Hepatocyte (in vitro differentiated cells): Measurements from ENCODE around the gene SGSM2. TPM values are rescaled to one million over a fixed set of nuclear protein-coding genes. Genes with fewer than 3 reads are reported as not detected.

Source experiments
- DNase-seq: peaks from one replicate; pipeline ENCODE4 v3.0.0-alpha.2; 2016; ENCODE audit warnings: low spot score
- H2AFZ ChIP-seq: fragments of 200-600 bp; sonication (generic); 2 replicates; pipeline ENCODE4 v1.6.0; 2016; ENCODE audit warnings: antibody characterized with exemption, mild to moderate bottlenecking
- H3K27ac ChIP-seq: fragments of 200-600 bp; sonication (generic); 2 replicates; pipeline ENCODE4 v1.5.1; 2016; ENCODE audit warnings: mild to moderate bottlenecking
- H3K27me3 ChIP-seq: fragments of 200-600 bp; sonication (generic); 2 replicates; pipeline ENCODE4 v1.6.1; 2016
- H3K36me3 ChIP-seq: fragments of 200-600 bp; sonication (generic); replicated peaks from 2 replicates; pipeline ENCODE4 v1.5.1; 2016; ENCODE audit warnings: low read depth; ENCODE audit not compliant: insufficient read depth
- H3K4me1 ChIP-seq: fragments of 200-600 bp; sonication (generic); 2 replicates; pipeline ENCODE4 v1.5.1; 2016; ENCODE audit warnings: mild to moderate bottlenecking, moderate library complexity; ENCODE audit not compliant: insufficient read depth
- H3K4me2 ChIP-seq: fragments of 200-600 bp; sonication (generic); 2 replicates; pipeline ENCODE4 v1.6.0; 2016
- H3K4me3 ChIP-seq: fragments of 200-600 bp; sonication (generic); 2 replicates; pipeline ENCODE4 v1.5.1; 2016; ENCODE audit warnings: mild to moderate bottlenecking
- H3K79me2 ChIP-seq: fragments of 200-600 bp; sonication (generic); 2 replicates; pipeline ENCODE4 v1.6.0; 2017; ENCODE audit warnings: mild to moderate bottlenecking
- H3K9me2 ChIP-seq: fragments of 200-600 bp; sonication (generic); replicated peaks from 2 replicates; pipeline ENCODE4 v1.6.0; 2017; ENCODE audit warnings: mild to moderate bottlenecking; ENCODE audit not compliant: insufficient read depth
- H3K9me3 ChIP-seq: fragments of 200-600 bp; sonication (generic); 2 replicates; pipeline ENCODE4 v1.5.1; 2016; ENCODE audit warnings: low read depth, mild to moderate bottlenecking
- H4K20me1 ChIP-seq: fragments of 200-600 bp; sonication (generic); 2 replicates; pipeline ENCODE4 v1.6.0; 2016; ENCODE audit warnings: mild to moderate bottlenecking; ENCODE audit not compliant: insufficient read depth, poor library complexity, severe bottlenecking
- EZH2 ChIP-seq: fragments of 200-600 bp; sonication (generic); IDR thresholded peaks from 2 replicates; pipeline ENCODE4 v1.6.1; 2016; ENCODE audit warnings: antibody characterized with exemption, mild to moderate bottlenecking, borderline replicate concordance
- EZH2phosphoT487 ChIP-seq: fragments of 200-600 bp; sonication (generic); IDR thresholded peaks from one replicate; pipeline ENCODE4 v1.6.1; 2018; ENCODE audit warnings: antibody characterized with exemption, mild to moderate bottlenecking, low read depth, moderate library complexity; ENCODE audit not compliant: unreplicated experiment, severe bottlenecking
- WGBS: methylation state at CpG from one replicate; pipeline ENCODE4 v1.1.6; 2016; ENCODE audit warnings: low lambda C conversion rate; ENCODE audit errors: missing lambda C conversion rate; 5-methylcytosine and 5-hydroxymethylcytosine counted together
- polyA plus RNA-seq: library from polyadenylated mRNA; unstranded; fragments of >200 nt; fragmentation: Nextera tagmentation; extraction: Ambion mirVana; gene quantifications from 2 replicates; pipeline ENCODE4 v1.2.1, GENCODE V29; 2016
- total RNA-seq: library from RNA; depleted of rRNA; stranded (reverse); fragments of >200 nt; gene quantifications from 2 replicates; pipeline ENCODE4 v1.2.3, GENCODE V29; 2014
- TF ChIP-seq, protein P1 (sequence below): fragments of 200-600 bp; sonication (generic); IDR thresholded peaks from 2 replicates; pipeline ENCODE4 v1.5.1; 2016; ENCODE audit warnings: antibody characterized with exemption, mild to moderate bottlenecking; ENCODE audit not compliant: poor library complexity

The SGSM2 gene
- total and polyA plus RNA-seq, 2 experiments from 2014 or later: 22.2 to 34.9 TPM

DNA sequence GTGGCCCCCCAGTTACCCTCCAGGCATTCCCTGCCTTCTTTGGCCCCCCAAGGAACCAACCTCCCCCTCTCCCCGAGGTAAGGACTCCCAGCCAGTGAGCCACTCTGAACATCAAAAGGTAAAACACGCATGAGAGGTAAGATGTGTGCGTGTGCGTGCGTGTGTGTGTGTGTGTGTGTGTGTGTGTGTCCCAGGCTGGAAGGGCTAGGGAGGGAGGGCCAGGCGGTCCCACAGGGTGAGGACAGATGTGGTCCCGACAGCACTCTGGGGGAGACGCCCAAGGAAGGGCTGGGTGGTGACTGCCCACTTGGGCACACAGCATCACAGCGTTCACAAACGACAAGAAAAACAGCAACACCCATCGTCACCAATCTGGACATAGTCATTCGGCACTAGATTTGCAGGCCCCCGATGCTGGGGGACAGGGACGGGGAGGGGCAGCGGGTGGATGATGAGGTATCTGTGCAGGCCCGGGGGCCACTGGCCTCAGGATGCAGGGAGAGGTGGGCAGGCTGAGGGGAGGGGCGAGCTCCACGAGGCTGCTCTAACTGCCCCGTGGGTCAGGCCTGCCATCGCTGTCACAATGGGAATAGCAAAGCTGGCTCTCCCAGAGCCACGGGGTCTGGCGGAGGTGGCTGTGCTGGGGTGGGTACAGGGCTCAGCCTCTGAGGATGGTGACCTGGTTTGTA lies 47.3 kb downstream of the SGSM2 start:
- no peaks in the 10 kb centered on the region for H3K36me3 ChIP-seq
- H3K27ac ChIP-seq: no peak overlapping the region
- H3K4me3 ChIP-seq: no peak overlapping the region
- H2AFZ ChIP-seq: no peak overlapping the region
- H3K4me1 ChIP-seq: peaks cover 25% of the 10 kb centered on the region
- no peak for TF ChIP-seq EZH2
- no peak for TF ChIP-seq EZH2phosphoT487
- TF ChIP-seq, protein P1, sequence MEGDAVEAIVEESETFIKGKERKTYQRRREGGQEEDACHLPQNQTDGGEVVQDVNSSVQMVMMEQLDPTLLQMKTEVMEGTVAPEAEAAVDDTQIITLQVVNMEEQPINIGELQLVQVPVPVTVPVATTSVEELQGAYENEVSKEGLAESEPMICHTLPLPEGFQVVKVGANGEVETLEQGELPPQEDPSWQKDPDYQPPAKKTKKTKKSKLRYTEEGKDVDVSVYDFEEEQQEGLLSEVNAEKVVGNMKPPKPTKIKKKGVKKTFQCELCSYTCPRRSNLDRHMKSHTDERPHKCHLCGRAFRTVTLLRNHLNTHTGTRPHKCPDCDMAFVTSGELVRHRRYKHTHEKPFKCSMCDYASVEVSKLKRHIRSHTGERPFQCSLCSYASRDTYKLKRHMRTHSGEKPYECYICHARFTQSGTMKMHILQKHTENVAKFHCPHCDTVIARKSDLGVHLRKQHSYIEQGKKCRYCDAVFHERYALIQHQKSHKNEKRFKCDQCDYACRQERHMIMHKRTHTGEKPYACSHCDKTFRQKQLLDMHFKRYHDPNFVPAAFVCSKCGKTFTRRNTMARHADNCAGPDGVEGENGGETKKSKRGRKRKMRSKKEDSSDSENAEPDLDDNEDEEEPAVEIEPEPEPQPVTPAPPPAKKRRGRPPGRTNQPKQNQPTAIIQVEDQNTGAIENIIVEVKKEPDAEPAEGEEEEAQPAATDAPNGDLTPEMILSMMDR: no peak
- H4K20me1 ChIP-seq: no peaks in the 10 kb centered on the region
- no peak overlapping the region for H3K4me2 ChIP-seq
- H3K9me3 ChIP-seq: no peaks in the 10 kb centered on the region
- WGBS: 67% methylated on average over 18 of the region's 22 CpGs
- no peak for DNase-seq
- H3K9me2 ChIP-seq: no peaks in the 10 kb centered on the region
- H3K79me2 ChIP-seq: peaks cover 9% of the 10 kb centered on the region
- H3K27me3 ChIP-seq: no peaks in the 10 kb centered on the region

DNA sequence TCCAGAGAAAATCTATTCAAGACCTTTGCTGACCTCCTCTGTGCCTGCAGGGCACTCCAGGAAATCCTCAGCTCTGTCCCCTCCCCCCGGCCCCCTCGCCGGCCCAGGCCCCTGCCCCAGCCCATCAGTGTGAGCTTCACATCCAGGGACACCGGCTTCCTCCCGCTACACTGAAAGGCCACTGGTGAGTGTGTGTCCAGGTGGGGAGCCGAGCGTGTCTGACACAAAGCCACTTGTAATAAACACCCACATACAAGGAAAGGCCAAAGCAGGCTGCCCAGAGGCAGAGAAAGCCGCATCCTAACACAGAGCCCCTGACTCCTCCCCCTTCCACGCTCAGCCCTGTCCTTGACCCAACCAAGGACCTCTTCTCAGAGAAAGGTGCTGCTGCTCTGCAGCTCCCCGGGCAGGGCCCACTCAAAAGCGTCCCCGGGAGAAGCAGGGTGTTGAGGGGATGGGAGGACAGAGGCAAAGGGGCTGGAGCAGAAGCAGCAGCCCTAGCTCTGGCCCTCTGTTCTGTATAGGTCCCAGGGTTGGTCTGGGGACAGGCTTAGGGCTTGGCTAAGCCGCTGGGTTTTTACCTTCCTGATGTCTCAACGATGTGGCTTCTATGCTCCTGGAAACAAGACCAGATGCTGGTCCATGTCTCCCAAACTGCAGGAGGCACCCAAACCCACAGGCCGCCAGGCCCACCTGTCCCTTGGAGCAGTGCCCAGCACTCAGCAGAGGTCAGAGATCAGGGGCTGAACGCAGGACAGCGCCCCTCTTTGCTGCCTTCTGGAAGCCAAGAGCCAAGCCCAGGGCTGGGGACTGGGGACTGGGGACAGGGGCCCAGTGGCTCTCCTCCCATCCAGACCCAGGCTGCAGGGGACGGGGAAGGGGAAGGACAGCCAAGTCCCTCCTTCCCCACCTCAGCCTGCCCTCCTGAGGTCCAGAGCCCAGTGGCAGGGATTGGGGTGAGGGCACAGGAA lies 48.2 kb downstream of the SGSM2 start:
- no peak overlapping the region for H3K27ac ChIP-seq

DNA sequence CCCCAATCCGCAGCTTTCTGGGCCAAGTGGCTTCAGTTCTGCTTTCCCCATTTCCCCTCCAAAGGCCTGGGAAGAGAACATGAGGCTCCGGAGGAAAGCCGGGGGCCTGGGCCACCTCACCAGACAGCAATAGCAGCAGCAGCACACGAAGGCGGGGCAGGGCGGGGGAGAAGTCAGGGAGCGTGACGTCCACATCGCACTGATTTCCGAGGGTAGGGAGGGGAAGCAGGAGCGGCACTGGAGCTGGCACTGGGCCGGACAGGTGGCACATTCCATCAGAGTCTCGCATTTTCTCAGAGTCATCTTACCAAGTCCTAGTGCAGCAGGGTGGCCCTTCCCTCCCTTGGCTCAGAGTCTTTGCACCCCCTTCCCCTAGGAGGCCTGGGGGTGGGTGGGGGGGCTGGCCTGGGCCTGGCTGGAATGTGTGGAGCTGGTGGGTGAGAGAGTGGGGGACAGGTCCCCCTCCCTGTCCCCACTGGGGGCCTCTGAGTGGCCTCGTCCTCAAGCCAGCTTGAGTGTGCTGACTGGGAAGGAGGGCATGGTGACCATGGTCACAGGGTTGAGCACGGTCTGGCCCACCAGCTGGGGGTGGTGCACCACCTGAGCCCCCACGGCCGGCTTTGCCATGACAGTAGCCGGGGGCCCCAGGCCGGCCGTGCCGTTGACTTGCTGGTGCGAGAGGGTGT lies 49.2 kb downstream of the SGSM2 start:
- TF ChIP-seq, protein P1: no peak
- TF ChIP-seq EZH2 (no peak), EZH2phosphoT487 (no peak)
- Histone ChIP-seq H2AFZ (no peak overlapping the region), H3K9me3 (no peaks in the 10 kb centered on the region), H3K27me3 (no peaks in the 10 kb centered on the region), H3K27ac (no peak overlapping the region), H3K9me2 (no peaks in the 10 kb centered on the region), H3K4me1 (peaks cover 29% of the 10 kb centered on the region), H4K20me1 (peaks cover 10% of the 10 kb centered on the region), H3K79me2 (peaks cover 28% of the 10 kb centered on the region), H3K4me2 (no peak overlapping the region), H3K4me3 (no peak overlapping the region), H3K36me3 (no peaks in the 10 kb centered on the region)
- 94% methylated on average over 22 of the region's 22 CpGs for WGBS
- no peak for DNase-seq

More for the DNA sequence above, 48.2 kb downstream of the SGSM2 start:
- Histone ChIP-seq H3K4me1 (peaks cover 25% of the 10 kb centered on the region), H2AFZ (no peak overlapping the region), H3K9me2 (no peaks in the 10 kb centered on the region), H3K27me3 (no peaks in the 10 kb centered on the region), H3K79me2 (peaks cover 18% of the 10 kb centered on the region), H3K4me2 (no peak overlapping the region), H3K4me3 (no peak overlapping the region), H3K9me3 (no peaks in the 10 kb centered on the region), H3K36me3 (no peaks in the 10 kb centered on the region), H4K20me1 (no peaks in the 10 kb centered on the region)
- TF ChIP-seq, protein P1: no peak
- TF ChIP-seq EZH2: no peak
- WGBS: 72% methylated on average over 14 of the region's 18 CpGs
- DNase-seq: no peak
